Head of caudate nucleus (tissue), 42 donors: ENCODE data around the gene TCEANC2.

ENCODE experiments used
- DNase-seq, 42 donors: peaks; one replicate each; pipeline versions ENCODE4 v3.0.0 to v3.0.0-alpha.2; 2020 to 2021; ENCODE audit warnings: mixed read lengths in 7 of 42
- intact Hi-C: fragments of 100-400 bp; cut with DNase I; formaldehyde crosslinking; loops from one replicate; pipeline ENCODE4 v1.15.0; 2022

Gene TCEANC2

DNA sequence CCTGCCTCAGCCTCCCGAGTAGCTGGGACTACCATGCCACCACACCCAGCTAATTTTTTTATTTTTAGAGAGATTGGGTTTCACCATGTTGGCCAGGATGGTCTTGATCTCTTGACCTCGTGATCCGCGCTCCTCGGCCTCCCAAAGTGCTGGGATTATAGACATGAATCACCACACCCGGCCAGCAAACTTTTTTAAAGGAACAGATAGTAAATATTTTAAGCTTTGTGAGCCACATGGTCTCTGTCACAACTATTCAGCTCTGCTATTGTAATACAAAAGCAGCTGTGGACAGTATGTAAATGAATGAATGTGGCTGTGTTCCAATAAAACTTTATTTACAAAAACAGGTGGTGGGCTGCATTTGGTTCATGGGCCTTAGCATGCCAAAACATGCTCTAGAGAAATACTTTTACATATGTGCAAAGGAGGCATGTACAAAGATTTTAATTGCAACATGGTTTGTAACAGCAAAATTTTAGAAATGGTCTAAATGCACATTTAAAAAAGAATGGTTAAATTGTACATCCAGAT is 52.4 kb downstream of the TCEANC2 start:
- peak in 1 of 42 donors; percentile 4 for DNase-seq
- intact Hi-C loops = no loop called here

GRCh38 chr1:54107131-54107530 is 53.7 kb downstream of the TCEANC2 start:
- DNase-seq = peak in 1 of 42 donors; percentile 20
- intact Hi-C loops = no loop called here

DNA sequence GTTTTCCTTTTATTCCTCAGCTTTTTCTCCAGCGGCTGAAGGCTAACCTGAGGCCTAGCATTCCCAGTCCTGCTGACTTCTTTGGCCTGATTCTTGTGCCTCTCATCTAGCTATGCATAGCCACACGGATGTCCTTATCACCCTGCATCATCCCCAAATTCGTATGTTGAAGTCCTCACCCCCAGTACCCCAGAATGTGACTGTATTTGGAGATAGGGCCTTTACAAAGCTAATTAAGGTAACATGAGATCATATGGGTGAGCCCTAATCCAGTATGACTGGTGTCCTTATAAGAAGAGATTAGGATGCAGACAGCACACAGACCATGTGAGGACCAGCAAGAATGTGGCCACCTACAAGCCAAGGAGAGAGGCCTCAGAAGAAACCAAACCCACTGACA is 54.7 kb downstream of the TCEANC2 start:
- intact Hi-C loops = no loop called here
- DNase-seq = no peak

- intact Hi-C loops = no loop called here
- DNase-seq = peak in 1 of 42 donors; percentile 4
Observed at GRCh38 chr1:54109129-54110090, 56.0 kb downstream of the TCEANC2 start.

DNA sequence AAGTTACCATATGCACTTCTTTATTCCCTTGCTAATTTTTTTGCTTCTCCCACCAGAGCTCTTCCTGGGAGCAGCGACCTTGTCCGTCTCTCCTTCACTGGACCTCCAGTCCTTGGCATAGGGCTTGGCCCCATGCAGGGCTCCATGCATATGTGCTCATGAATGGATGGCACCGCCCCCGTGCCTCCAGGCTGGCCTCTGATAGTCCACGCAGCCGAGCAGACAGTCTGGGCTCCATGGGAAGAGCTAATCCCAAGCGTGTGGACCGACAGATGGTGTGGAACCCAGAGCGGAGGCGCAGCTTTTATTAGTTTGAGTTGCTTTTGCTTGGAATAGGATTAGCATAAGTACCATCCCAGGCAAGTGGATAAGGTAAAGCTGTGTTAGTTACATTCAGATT is 57.6 kb downstream of the TCEANC2 start:
- intact Hi-C loops = no loop called here
- DNase-seq = no peak

DNA sequence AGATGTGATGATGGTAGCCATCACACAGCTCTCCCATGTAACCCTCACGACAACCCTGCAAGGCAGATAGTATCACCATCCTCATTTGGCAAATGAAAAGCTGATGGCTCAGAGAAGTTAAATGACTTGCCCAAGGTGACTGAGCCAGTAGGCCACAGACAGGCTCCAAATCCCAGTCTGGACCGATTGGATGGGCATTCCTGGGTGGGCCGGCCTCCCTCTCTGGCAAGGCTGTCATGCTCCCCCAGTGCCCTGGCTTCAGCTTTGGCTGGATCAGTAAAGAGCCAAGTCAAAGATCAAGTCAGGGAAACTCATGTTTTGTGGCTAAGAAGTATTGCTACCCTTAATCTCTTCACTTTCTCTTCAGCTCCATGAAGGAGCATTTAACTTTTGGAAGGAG is 58.2 kb downstream of the TCEANC2 start:
- intact Hi-C loops = no loop called here
- no peak for DNase-seq

DNA sequence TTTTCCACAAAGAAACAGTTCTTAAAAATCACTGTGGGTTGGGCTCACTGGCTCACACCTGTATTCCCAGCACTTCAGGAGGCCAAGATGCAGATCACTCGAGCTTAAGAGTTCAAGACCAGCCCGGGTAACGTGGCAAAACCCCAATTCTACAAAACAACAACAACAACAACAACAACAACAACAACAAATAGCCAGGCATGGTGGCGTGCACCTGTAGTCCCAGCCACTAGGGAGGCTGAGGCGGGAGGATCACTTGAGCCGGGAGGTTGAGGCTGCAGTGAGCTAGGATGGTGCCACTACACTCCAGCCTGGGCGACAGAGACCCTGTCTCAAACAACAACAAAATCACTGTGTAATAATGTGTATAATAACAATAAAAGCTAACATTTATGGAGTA is 58.6 kb downstream of the TCEANC2 start:
- DNase-seq = no peak
- intact Hi-C loops = no loop called here

DNA sequence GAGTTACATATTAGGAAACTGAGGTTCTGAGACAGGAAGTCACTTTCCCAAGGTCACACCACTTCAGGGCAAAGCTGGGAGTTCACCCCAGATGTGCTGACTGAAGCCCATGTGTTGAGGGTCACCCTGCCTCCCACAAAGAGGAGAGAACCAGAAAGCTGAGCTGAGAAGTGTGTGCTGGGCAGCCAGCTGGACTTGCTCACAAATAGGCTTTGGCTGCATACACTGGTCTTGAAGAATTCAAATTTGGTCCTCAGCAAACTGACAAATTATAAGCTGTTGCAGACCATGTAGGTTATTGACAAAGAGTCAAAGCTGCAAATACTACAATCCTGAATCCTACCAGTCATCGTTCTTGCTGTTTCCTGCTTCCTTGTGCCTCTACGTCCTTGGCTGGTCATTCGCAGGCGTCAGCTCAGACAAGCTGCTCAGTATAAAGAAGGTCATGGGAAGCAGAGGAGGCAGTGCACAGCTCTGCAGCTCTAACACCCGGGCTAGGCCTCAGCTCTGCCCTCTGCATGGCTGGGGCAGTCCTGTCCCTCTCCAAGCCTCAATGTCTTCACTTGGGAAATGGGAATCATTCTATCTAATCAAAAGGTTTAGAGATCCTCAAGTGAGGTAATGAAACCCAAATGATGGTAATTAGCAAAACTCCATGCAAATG is 59.4 kb downstream of the TCEANC2 start:
- DNase-seq = no peak
- intact Hi-C loops = no loop called here

GRCh38 chr1:54114001-54114400 is 60.6 kb downstream of the TCEANC2 start:
- no peak for DNase-seq
- intact Hi-C loops = no loop called here

- DNase-seq = peak in 1 of 42 donors; percentile 13
- intact Hi-C loops = no loop called here
Observed at GRCh38 chr1:54114955-54115354, 61.5 kb downstream of the TCEANC2 start.

DNA sequence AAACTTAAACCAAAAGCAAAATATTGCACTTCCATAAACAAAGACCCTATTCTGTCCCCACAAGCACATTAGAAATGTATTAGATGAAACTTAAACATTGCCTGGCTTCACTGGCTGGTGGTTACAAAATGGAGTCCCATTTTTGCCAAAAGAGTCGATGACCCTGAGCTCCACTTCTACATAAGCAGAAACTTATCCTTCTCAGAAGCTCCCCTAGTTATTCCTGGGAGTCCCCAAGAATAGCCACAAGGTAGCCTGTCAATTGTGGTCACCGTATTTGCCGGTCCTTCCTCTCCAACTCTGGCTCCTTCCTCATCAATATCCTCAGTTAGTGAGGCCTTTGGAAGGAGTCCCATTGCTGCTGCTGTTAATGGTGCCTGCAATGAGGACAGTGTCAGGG is 62.1 kb downstream of the TCEANC2 start:
- intact Hi-C loops = no loop called here
- DNase-seq = peak in 1 of 42 donors; percentile 1

- peak in 39 of 42 donors; percentile 15 to 72 (median 50) for DNase-seq
- intact Hi-C loops = no loop called here
Observed at GRCh38 chr1:54117815-54118563, 64.6 kb downstream of the TCEANC2 start.

- intact Hi-C loops = no loop called here
- no peak for DNase-seq
Observed at GRCh38 chr1:54118704-54119103, 65.3 kb downstream of the TCEANC2 start.

GRCh38 chr1:54120018-54120697 is 66.8 kb downstream of the TCEANC2 start:
- no peak for DNase-seq
- intact Hi-C loops = loop anchor here (5.0 kb wide), 1 partner anchor 372 kb away; no protein-coding TSS in a partner anchor

- intact Hi-C loops = loop anchor here (5.0 kb wide), 1 partner anchor 371 kb away; no protein-coding TSS in a partner anchor
- DNase-seq = peak in 1 of 42 donors; percentile 10
Observed at GRCh38 chr1:54120698-54121481, 67.5 kb downstream of the TCEANC2 start.

GRCh38 chr1:54121482-54122134 is 68.2 kb downstream of the TCEANC2 start:
- intact Hi-C loops = loop anchor here (5.0 kb wide), 1 partner anchor 371 kb away; no protein-coding TSS in a partner anchor

GRCh38 chr1:54122135-54122751 is 68.8 kb downstream of the TCEANC2 start:
- intact Hi-C loops = loop anchor here (5.0 kb wide), 1 partner anchor 370 kb away; no protein-coding TSS in a partner anchor
- DNase-seq = peak in 6 of 42 donors; percentile 10 to 26 (median 14)

More at GRCh38 chr1:54121482-54122134, 68.2 kb downstream of the TCEANC2 start:
- peak; percentile 67 to 93 (median 85) for DNase-seq
